ENCODE data around the gene MEGF6. TPM values are rescaled to one million over a fixed set of nuclear protein-coding genes. Genes with fewer than 3 reads are reported as not detected.

Gene MEGF6
- total RNA-seq, 1 donor from 2014 or later = 9.5 TPM

- Histone ChIP-seq H3K4me1 (no peaks in the 10 kb centered on the region), H3K36me3 (no peaks in the 10 kb centered on the region), H3K9me3 (replicated peaks) (no peaks in the 10 kb centered on the region), H3K4me3 (no peak overlapping the region), H3K27ac (replicated peaks) (no peak overlapping the region), H3K27me3 (ENCODE audit: low read depth) (no peaks in the 10 kb centered on the region)
- TF ChIP-seq, protein P1, sequence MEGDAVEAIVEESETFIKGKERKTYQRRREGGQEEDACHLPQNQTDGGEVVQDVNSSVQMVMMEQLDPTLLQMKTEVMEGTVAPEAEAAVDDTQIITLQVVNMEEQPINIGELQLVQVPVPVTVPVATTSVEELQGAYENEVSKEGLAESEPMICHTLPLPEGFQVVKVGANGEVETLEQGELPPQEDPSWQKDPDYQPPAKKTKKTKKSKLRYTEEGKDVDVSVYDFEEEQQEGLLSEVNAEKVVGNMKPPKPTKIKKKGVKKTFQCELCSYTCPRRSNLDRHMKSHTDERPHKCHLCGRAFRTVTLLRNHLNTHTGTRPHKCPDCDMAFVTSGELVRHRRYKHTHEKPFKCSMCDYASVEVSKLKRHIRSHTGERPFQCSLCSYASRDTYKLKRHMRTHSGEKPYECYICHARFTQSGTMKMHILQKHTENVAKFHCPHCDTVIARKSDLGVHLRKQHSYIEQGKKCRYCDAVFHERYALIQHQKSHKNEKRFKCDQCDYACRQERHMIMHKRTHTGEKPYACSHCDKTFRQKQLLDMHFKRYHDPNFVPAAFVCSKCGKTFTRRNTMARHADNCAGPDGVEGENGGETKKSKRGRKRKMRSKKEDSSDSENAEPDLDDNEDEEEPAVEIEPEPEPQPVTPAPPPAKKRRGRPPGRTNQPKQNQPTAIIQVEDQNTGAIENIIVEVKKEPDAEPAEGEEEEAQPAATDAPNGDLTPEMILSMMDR (IDR thresholded peaks at IDR 0.05; ENCODE audit: borderline replicate concordance) = no peak
- no peak for DNase-seq
- intact Hi-C loops (cut with micrococcal nuclease) = no loop called here
Measured at GRCh38 chr1:3510136-3510955, 101.0 kb downstream of the MEGF6 start.

- H3K27ac ChIP-seq (replicated peaks) = no peak overlapping the region
- intact Hi-C loops (cut with micrococcal nuclease) = no loop called here
- TF ChIP-seq, protein P1 (IDR thresholded peaks at IDR 0.05; ENCODE audit: borderline replicate concordance) = no peak
- H3K36me3 ChIP-seq = no peaks in the 10 kb centered on the region
- H3K4me3 ChIP-seq = no peak overlapping the region
- H3K27me3 ChIP-seq (ENCODE audit: low read depth) = no peaks in the 10 kb centered on the region
- no peak for DNase-seq
- peaks cover 2% of the 10 kb centered on the region for H3K4me1 ChIP-seq
- no peaks in the 10 kb centered on the region for H3K9me3 ChIP-seq (replicated peaks)
Measured at GRCh38 chr1:3509721-3510120, 101.6 kb downstream of the MEGF6 start.

- Histone ChIP-seq H3K9me3 (replicated peaks) (no peaks in the 10 kb centered on the region), H3K27ac (replicated peaks) (no peak overlapping the region), H3K4me1 (peaks cover 5% of the 10 kb centered on the region), H3K4me3 (no peak overlapping the region), H3K27me3 (ENCODE audit: low read depth) (no peaks in the 10 kb centered on the region), H3K36me3 (no peaks in the 10 kb centered on the region)
- intact Hi-C loops (cut with micrococcal nuclease) = no loop called here
- no peak for DNase-seq
- TF ChIP-seq, protein P1 (IDR thresholded peaks at IDR 0.05; ENCODE audit: borderline replicate concordance) = no peak
Measured at GRCh38 chr1:3508757-3509415, 102.4 kb downstream of the MEGF6 start.

- intact Hi-C loops (cut with micrococcal nuclease) = no loop called here
Measured at GRCh38 chr1:3507636-3508275, 103.6 kb downstream of the MEGF6 start.

DNA sequence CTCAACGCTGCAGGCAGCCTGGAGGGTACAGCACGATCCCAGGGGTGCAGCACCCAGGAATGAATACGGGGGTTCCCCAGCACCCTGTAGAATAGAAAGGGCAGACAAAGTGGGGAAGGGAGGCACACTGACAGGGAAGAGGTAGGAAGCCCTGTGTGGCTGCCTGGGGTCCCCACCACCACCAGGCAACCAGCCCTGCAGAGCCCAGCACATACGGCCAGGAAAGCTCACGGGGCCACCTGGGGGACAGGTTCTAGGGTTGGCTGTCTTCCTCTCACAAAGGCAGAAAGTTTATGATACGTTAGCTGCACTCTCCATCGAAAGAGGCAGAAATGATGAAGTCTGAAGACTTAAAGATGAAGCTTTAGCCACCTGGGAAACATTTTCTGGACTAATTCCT lies 104.4 kb downstream of the MEGF6 start:
- Histone ChIP-seq H3K4me3 (no peak overlapping the region), H3K9me3 (replicated peaks) (no peaks in the 10 kb centered on the region), H3K4me1 (peaks cover 5% of the 10 kb centered on the region), H3K36me3 (no peaks in the 10 kb centered on the region), H3K27me3 (ENCODE audit: low read depth) (no peaks in the 10 kb centered on the region), H3K27ac (replicated peaks) (no peak overlapping the region)
- intact Hi-C loops (cut with micrococcal nuclease) = no loop called here
- TF ChIP-seq, protein P1 (IDR thresholded peaks at IDR 0.05; ENCODE audit: borderline replicate concordance) = no peak
- DNase-seq = no peak

More at GRCh38 chr1:3507636-3508275, 103.6 kb downstream of the MEGF6 start:
- DNase-seq = no peak
- H3K36me3 ChIP-seq = no peaks in the 10 kb centered on the region
- no peaks in the 10 kb centered on the region for H3K27me3 ChIP-seq (ENCODE audit: low read depth)
- H3K27ac ChIP-seq (replicated peaks) = no peak overlapping the region
- TF ChIP-seq, protein P1 (IDR thresholded peaks at IDR 0.05; ENCODE audit: borderline replicate concordance) = no peak
- H3K4me3 ChIP-seq = no peak overlapping the region
- no peaks in the 10 kb centered on the region for H3K9me3 ChIP-seq (replicated peaks)
- peaks cover 5% of the 10 kb centered on the region for H3K4me1 ChIP-seq
